Transverse colon (tissue), 4 donors: ENCODE data around the gene BMERB1. TPM values are rescaled to one million over a fixed set of nuclear protein-coding genes. Genes with fewer than 3 reads are reported as not detected.

ENCODE experiments used
- DNase-seq: peaks from one replicate; pipeline ENCODE4 v3.0.0-alpha.2; 2019
- H3K27ac ChIP-seq, 4 donors: fragments of 200-600 bp; sonication (generic); 2 replicates each; pipeline ENCODE4 v1.5.1; 2016 to 2018; ENCODE audit warnings: inconsistent platforms in 4 of 4
- H3K27me3 ChIP-seq: fragments of 200-600 bp; sonication (generic); 2 replicates; pipeline ENCODE4 v1.5.1; 2017; ENCODE audit warnings: inconsistent platforms
- H3K36me3 ChIP-seq, 4 donors: fragments of 200-600 bp; sonication (generic); 2 replicates each; pipeline ENCODE4 v1.5.1; 2017 to 2019; ENCODE audit warnings: inconsistent platforms in 4 of 4
- H3K4me1 ChIP-seq, 4 donors: fragments of 200-600 bp; sonication (generic); 2 replicates each; pipeline ENCODE4 v1.5.1; 2017 to 2020; ENCODE audit warnings: inconsistent platforms in 4 of 4
- H3K4me3 ChIP-seq, 4 donors: fragments of 200-600 bp; sonication (generic); 1 replicate in 1 of 4; 2 replicates in 3 of 4; pipeline versions ENCODE4 v1.5.1 to v1.6.1; 2017 to 2019; ENCODE audit warnings: inconsistent platforms in 4 of 4
- H3K9me3 ChIP-seq, 2 donors: fragments of 200-600 bp; sonication (generic); 2 replicates each; pipeline ENCODE4 v1.5.1; 2017 to 2019; ENCODE audit warnings: inconsistent platforms in 2 of 2
- CTCF ChIP-seq, 5 experiments: fragments of 200-600 bp in 3 of 5; fragments of 450-650 bp in 2 of 5; sonication (generic) in 3 of 5; IDR thresholded peaks; 1 replicate in 2 of 5; 2 replicates in 3 of 5; pipeline ENCODE4 v1.5.1; 2016 to 2017; ENCODE audit warnings: antibody characterized with exemption in 5 of 5, inconsistent platforms in 3 of 5, mild to moderate bottlenecking in 2 of 5, moderate library complexity in 1 of 5
- EP300 ChIP-seq: sonication (generic); formaldehyde crosslinking; IDR thresholded peaks from one replicate; pipeline ENCODE4 v1.6.1; 2017; ENCODE audit warnings: antibody characterized with exemption, low read depth
- POLR2A ChIP-seq: fragments of 450-650 bp; IDR thresholded peaks from one replicate; pipeline ENCODE4 v1.6.1; 2016; ENCODE audit warnings: antibody characterized with exemption, mild to moderate bottlenecking, moderate library complexity
- POLR2AphosphoS5 ChIP-seq, 3 donors: sonication (generic); formaldehyde crosslinking; IDR thresholded peaks; one replicate each; pipeline ENCODE4 v1.6.1; 2016; ENCODE audit warnings: antibody characterized with exemption in 3 of 3
- WGBS, 2 donors: methylation state at CpG; one replicate each; pipeline ENCODE4 v1.1.5; 2018; ENCODE audit warnings: low coverage in 1 of 2; 5-methylcytosine and 5-hydroxymethylcytosine counted together
- in situ Hi-C, 4 donors: fragments of 200-750 bp; cut with MboI; loops; one replicate each; pipeline versions ENCODE4 v1.15.0 to v1.15.1; 2017; ENCODE audit warnings: low sequenced_read_pairs in 3 of 4, low pct_ligation_motif_present in 1 of 4, low pct_unique_long_range_greater_than_20kb in 1 of 4
- intact Hi-C: fragments of 100-400 bp; cut with DNase I; formaldehyde crosslinking; loops from one replicate; pipeline ENCODE4 v1.15.1; 2023; ENCODE audit warnings: low total_unique reads
- total RNA-seq, 4 donors: library from RNA; depleted of rRNA; stranded (reverse); fragments of >200 nt; gene quantifications; one replicate each; pipeline ENCODE4 v1.1.0, GENCODE V29; 2016

BMERB1 gene
- total RNA-seq, 4 donors from 2014 or later = 8.6 to 65.1 (median 14.1) TPM

DNA sequence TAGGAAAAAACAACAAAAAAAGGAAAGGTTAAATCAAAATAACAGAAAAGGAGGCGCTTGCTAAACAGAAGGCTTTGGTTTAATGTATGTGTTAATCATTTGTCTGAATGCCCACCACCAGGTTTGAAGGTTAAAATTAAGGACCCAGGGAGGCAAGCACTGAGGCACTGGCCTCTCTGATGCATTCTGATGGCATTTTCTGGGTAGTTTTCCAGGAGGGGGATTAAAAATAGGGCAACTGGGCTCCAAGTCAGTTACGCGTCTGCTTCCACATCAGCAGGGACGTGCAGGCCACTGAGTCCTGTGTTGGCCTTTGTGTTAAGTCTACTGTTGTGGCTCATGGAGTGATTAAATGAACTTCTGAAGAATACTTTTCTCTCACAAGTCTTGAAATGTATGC lies 181.6 kb downstream of the BMERB1 start:
- in situ Hi-C loops = no loop called here
- H3K4me3 ChIP-seq = no peak overlapping the region
- H3K36me3 ChIP-seq = peaks cover 0 to 86% (median 39%) of the 10 kb centered on the region in 4 donors
- TF ChIP-seq EP300 (no peak), CTCF (IDR thresholded peaks at IDR 0.05) (no peak), POLR2AphosphoS5 (IDR thresholded peaks at IDR 0.05) (no peak), POLR2A (no peak)
- H3K27ac ChIP-seq = no peak overlapping the region
- H3K27me3 ChIP-seq = no peaks in the 10 kb centered on the region
- DNase-seq = no peak
- no peaks in the 10 kb centered on the region for H3K4me1 ChIP-seq
- intact Hi-C loops = no loop called here
- H3K9me3 ChIP-seq = no peaks in the 10 kb centered on the region
- WGBS, 2 donors = 93 to 100% methylated on average over 1 to 4 of the region's 4 CpGs

DNA sequence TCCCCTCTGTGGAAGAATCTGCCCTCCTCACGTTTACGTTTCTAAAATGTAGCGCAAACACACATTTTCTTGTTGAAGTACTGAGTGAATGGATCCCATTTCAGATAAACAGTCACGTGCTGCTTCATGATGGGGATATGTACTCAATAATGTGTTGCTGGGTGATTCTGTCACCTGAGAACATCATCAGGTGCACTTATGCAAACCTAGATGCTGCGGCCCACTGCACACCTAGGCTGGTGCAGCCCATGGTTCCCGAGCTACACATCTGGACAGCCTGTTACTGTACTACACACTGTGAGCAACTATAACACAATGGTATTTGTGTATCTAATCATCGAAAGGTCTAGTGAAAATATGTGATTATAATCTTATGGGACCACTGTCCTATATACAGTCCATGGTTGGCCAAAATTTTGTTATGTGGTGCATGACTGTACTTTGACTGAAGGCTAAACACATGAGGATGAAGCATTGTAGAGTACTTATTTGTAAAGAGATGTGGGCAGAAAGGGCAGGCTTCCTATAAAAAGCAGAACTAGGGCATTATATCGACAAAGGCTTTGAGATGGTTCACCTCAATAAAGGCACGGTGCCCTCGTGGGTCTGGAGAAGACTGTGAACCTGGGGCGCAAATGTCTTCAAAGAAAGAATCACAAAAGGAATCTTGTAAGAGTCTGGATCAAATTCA lies 182.2 kb downstream of the BMERB1 start:
- no peaks in the 10 kb centered on the region for H3K4me1 ChIP-seq
- H3K27me3 ChIP-seq = no peaks in the 10 kb centered on the region
- peaks cover 0 to 90% (median 39%) of the 10 kb centered on the region in 4 donors for H3K36me3 ChIP-seq
- in situ Hi-C loops (no loop called here), intact Hi-C loops (no loop called here)
- H3K4me3 ChIP-seq = no peak overlapping the region
- WGBS, 2 donors = 88 to 95% methylated on average over 9 to 11 of the region's 11 CpGs
- H3K27ac ChIP-seq = no peak overlapping the region
- DNase-seq = no peak
- no peaks in the 10 kb centered on the region for H3K9me3 ChIP-seq
- no peak for TF ChIP-seq CTCF (IDR thresholded peaks at IDR 0.05)
- no peak for TF ChIP-seq POLR2AphosphoS5 (IDR thresholded peaks at IDR 0.05)
- no peak for TF ChIP-seq EP300
- no peak for TF ChIP-seq POLR2A

DNA sequence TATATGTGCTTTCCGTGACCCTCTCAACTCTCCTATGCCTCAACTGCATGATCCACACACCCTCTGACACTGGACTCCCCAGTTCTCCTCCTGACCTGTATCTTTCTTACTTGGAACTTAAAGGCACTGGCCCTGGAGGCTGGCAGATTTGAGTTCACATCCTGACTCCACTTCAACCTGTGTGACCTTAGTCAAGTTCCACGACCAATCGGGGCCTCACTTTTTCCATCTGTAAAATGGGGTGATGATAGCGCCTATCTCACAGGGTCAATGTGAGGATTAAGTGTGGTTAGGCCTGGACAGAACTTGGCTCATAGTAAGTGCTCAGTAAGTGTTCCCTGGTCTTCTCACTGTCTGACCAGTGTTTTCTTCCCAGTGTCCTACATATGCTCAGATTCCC lies 183.5 kb downstream of the BMERB1 start:
- Histone ChIP-seq H3K27ac (no peak overlapping the region), H3K36me3 (peaks cover 0 to 81% (median 32%) of the 10 kb centered on the region in 4 donors), H3K4me3 (no peak overlapping the region), H3K4me1 (no peaks in the 10 kb centered on the region), H3K9me3 (no peaks in the 10 kb centered on the region), H3K27me3 (no peaks in the 10 kb centered on the region)
- intact Hi-C loops (no loop called here), in situ Hi-C loops (no loop called here)
- 95 to 96% methylated on average over 4 of the region's 4 CpGs for WGBS, 2 donors
- DNase-seq = no peak
- TF ChIP-seq EP300 (no peak), POLR2A (no peak), CTCF (IDR thresholded peaks at IDR 0.05) (no peak), POLR2AphosphoS5 (IDR thresholded peaks at IDR 0.05) (no peak)

DNA sequence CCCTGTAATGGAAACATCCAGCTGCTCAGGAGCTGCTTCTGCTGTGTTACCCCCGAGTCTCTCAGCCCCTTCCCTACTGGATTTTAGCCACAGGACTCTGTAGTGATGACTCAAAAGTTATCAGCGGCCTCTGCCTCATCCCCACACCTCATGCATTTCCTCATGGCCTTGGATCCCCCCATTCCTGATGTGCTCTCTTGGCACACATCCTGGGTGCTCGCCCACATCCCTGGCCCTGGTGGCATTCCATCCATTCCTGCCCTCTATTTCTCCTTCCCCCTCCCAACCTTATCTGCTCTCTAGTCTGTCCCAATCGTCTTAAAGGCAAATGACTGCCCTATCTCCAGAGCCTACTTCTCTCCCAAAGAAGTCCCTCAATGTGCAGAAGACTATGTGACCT lies 184.0 kb downstream of the BMERB1 start:
- no peak for DNase-seq
- Histone ChIP-seq H3K4me3 (no peak overlapping the region), H3K9me3 (no peaks in the 10 kb centered on the region), H3K36me3 (peaks cover 0 to 79% (median 32%) of the 10 kb centered on the region in 4 donors), H3K27me3 (no peaks in the 10 kb centered on the region), H3K4me1 (no peaks in the 10 kb centered on the region), H3K27ac (no peak overlapping the region)
- TF ChIP-seq CTCF (IDR thresholded peaks at IDR 0.05) (no peak), EP300 (no peak), POLR2A (no peak), POLR2AphosphoS5 (IDR thresholded peaks at IDR 0.05) (no peak)
- 72 to 95% methylated on average over 2 to 4 of the region's 4 CpGs for WGBS, 2 donors
- in situ Hi-C loops = no loop called here
- intact Hi-C loops = no loop called here
